Measurements from ENCODE around the gene CUBN. TPM values are rescaled to one million over a fixed set of nuclear protein-coding genes. Genes with fewer than 3 reads are reported as not detected.

Gene CUBN
- total RNA-seq, 1 donor from 2014 or later = 0.30 TPM

DNA sequence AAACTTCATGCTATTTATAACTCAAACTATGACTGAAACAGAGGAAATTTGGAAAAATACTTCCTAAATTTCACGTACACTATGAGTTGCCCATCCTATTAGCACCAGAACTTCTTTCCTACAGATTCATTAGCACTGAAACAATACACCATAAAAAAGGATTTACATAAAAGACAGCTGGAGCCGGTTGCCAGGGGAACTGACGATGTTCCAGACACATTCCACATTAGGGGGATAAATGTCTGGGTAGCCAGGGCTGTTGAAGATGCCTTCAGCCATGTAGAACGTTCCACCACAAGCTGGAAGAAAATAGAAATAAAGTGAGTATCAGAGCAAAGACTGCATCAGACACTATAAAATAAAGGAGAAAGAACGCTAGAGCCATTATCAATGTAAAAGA is 182.5 kb downstream of the CUBN start:
- no peak for DNase-seq (ENCODE audit: low spot score)
- no peak overlapping the region for H3K4me3 Mint-ChIP-seq (ENCODE audit: low read depth)
- no peaks in the 10 kb centered on the region for H3K9me3 Mint-ChIP-seq
- no peak overlapping the region for H3K27ac Mint-ChIP-seq
- no peaks in the 10 kb centered on the region for H3K36me3 Mint-ChIP-seq (ENCODE audit: low read depth)
- intact Hi-C loops (cut with micrococcal nuclease) = no loop called here
- peaks cover 4% of the 10 kb centered on the region for H3K4me1 Mint-ChIP-seq (ENCODE audit: low read depth)
- H3K27me3 Mint-ChIP-seq (ENCODE audit: low read depth) = peaks cover 25% of the 10 kb centered on the region

GRCh38 chr10:16945593-16945992 is 184.0 kb downstream of the CUBN start:
- no peaks in the 10 kb centered on the region for H3K9me3 Mint-ChIP-seq
- intact Hi-C loops (cut with micrococcal nuclease) = no loop called here
- peaks cover 27% of the 10 kb centered on the region for H3K27me3 Mint-ChIP-seq (ENCODE audit: low read depth)
- no peaks in the 10 kb centered on the region for H3K36me3 Mint-ChIP-seq (ENCODE audit: low read depth)
- no peak overlapping the region for H3K4me3 Mint-ChIP-seq (ENCODE audit: low read depth)
- DNase-seq (ENCODE audit: low spot score) = no peak
- H3K4me1 Mint-ChIP-seq (ENCODE audit: low read depth) = peaks cover 3% of the 10 kb centered on the region
- no peak overlapping the region for H3K27ac Mint-ChIP-seq

- peaks cover 3% of the 10 kb centered on the region for H3K4me1 Mint-ChIP-seq (ENCODE audit: low read depth)
- H3K9me3 Mint-ChIP-seq = no peaks in the 10 kb centered on the region
- H3K36me3 Mint-ChIP-seq (ENCODE audit: low read depth) = no peaks in the 10 kb centered on the region
- DNase-seq (ENCODE audit: low spot score) = no peak
- intact Hi-C loops (cut with micrococcal nuclease) = no loop called here
- H3K27ac Mint-ChIP-seq = no peak overlapping the region
- no peak overlapping the region for H3K4me3 Mint-ChIP-seq (ENCODE audit: low read depth)
- H3K27me3 Mint-ChIP-seq (ENCODE audit: low read depth) = peaks cover 31% of the 10 kb centered on the region
Measured at GRCh38 chr10:16944986-16945385, 184.6 kb downstream of the CUBN start.

GRCh38 chr10:16944402-16944801 is 185.2 kb downstream of the CUBN start:
- no peak for DNase-seq (ENCODE audit: low spot score)
- Mint-ChIP-seq H3K27me3 (ENCODE audit: low read depth) (peaks cover 28% of the 10 kb centered on the region), H3K4me3 (ENCODE audit: low read depth) (no peak overlapping the region), H3K36me3 (ENCODE audit: low read depth) (no peaks in the 10 kb centered on the region), H3K27ac (no peak overlapping the region), H3K9me3 (no peaks in the 10 kb centered on the region), H3K4me1 (ENCODE audit: low read depth) (peaks cover 3% of the 10 kb centered on the region)
- intact Hi-C loops (cut with micrococcal nuclease) = no loop called here

- Mint-ChIP-seq H3K36me3 (ENCODE audit: low read depth) (no peaks in the 10 kb centered on the region), H3K9me3 (no peaks in the 10 kb centered on the region), H3K4me3 (ENCODE audit: low read depth) (no peak overlapping the region), H3K27ac (no peak overlapping the region), H3K27me3 (ENCODE audit: low read depth) (peaks cover 27% of the 10 kb centered on the region), H3K4me1 (ENCODE audit: low read depth) (peaks cover 3% of the 10 kb centered on the region)
- DNase-seq (ENCODE audit: low spot score) = no peak
- intact Hi-C loops (cut with micrococcal nuclease) = no loop called here
Measured at GRCh38 chr10:16943295-16944285, 186.0 kb downstream of the CUBN start.

DNA sequence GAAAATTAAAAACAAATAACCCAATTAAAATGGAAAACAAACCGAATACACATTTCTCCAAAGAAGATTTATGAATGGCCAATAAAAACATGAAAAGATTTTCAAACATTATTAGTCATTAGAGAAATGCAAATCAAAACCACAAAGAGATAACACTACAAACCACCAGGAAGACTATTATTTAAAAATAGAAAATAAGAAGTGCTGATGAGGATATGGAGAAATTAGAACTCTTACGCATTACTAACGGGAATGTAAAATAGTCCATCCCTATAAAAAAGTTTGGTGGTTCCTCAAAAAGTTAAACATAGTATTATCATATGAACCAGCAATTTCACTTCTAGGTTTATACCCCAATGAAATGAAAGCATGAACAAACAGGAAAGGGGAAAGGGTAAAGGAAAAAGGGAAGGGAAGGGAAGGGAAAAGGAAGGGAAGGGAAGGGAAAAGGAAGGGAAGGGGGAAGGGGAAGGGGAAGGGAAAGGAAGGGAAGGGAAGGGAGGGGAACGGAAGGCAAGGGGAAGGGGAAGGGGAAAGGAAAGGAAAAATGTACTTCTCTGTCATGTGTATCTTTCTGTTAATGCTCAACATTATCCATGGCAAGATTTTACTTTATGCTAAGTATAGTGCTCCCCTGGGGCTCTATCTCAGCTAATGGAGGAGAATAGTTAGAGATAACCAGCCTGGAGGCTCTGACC is 187.1 kb downstream of the CUBN start:
- Mint-ChIP-seq H3K27me3 (ENCODE audit: low read depth) (peaks cover 26% of the 10 kb centered on the region), H3K36me3 (ENCODE audit: low read depth) (no peaks in the 10 kb centered on the region), H3K27ac (no peak overlapping the region), H3K4me1 (ENCODE audit: low read depth) (peaks cover 3% of the 10 kb centered on the region), H3K4me3 (ENCODE audit: low read depth) (no peak overlapping the region), H3K9me3 (no peaks in the 10 kb centered on the region)
- intact Hi-C loops (cut with micrococcal nuclease) = no loop called here
- DNase-seq (ENCODE audit: low spot score) = no peak

DNA sequence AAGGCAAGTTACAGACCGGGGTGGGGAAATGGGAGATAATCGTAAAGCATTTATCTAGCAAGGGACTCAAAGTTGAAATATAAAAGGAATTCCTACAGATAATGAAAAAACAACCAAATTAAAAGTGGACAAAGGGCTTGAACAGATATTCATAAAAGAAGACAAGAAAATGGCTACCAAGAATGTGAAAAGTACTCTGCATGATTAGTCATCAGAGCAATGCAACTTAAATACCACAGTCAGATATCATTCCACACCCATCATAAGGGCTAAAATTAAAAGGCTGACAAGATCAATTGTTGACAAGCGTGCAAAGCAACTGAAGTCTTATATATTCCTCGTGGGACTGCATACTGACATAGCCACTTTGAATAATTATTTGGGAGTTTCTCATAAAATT is 187.7 kb downstream of the CUBN start:
- peaks cover 3% of the 10 kb centered on the region for H3K4me1 Mint-ChIP-seq (ENCODE audit: low read depth)
- no peak overlapping the region for H3K27ac Mint-ChIP-seq
- no peak for DNase-seq (ENCODE audit: low spot score)
- no peak overlapping the region for H3K4me3 Mint-ChIP-seq (ENCODE audit: low read depth)
- no peaks in the 10 kb centered on the region for H3K9me3 Mint-ChIP-seq
- intact Hi-C loops (cut with micrococcal nuclease) = no loop called here
- no peaks in the 10 kb centered on the region for H3K36me3 Mint-ChIP-seq (ENCODE audit: low read depth)
- peaks cover 23% of the 10 kb centered on the region for H3K27me3 Mint-ChIP-seq (ENCODE audit: low read depth)

DNA sequence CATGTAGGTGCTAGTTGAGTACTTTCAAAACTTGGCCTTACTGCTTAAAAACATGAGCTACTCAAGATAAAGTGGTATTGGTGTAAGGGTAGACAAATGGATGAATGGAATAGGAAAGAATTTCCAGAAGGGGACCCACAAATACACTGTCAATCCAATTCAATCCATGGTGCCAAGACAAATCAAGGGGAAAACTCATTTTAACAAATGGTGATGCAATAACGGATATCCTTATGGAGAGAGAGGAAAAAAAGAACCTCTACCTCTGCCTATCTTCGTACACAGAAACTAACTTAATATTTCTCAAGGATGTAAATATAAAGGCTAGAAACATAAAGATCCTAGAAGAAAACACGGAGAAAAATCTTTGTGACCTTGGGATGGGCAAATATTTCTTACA is 188.5 kb downstream of the CUBN start:
- Mint-ChIP-seq H3K9me3 (no peaks in the 10 kb centered on the region), H3K4me1 (ENCODE audit: low read depth) (peaks cover 3% of the 10 kb centered on the region), H3K27ac (no peak overlapping the region), H3K36me3 (ENCODE audit: low read depth) (no peaks in the 10 kb centered on the region), H3K4me3 (ENCODE audit: low read depth) (no peak overlapping the region), H3K27me3 (ENCODE audit: low read depth) (peaks cover 23% of the 10 kb centered on the region)
- no peak for DNase-seq (ENCODE audit: low spot score)
- intact Hi-C loops (cut with micrococcal nuclease) = no loop called here

DNA sequence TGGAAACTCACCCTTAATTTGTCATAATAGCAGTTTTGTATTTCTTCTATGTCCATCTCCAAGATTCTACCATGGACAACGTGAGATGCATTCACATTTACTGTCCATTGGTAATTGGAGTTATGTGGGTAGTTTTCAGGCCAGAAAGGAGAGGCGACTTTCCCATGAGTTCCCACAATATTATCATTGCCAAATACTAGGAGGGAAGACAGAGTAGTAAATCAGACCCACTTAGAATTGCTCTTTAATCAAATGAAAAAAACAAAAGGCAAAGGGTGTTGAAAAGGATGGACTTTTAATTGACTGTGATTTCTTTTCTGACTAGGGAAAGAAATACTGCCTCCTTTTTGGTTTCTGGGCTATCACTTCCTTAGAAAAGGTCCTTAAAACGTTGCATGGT is 190.7 kb downstream of the CUBN start:
- H3K4me1 Mint-ChIP-seq (ENCODE audit: low read depth) = no peaks in the 10 kb centered on the region
- no peak for DNase-seq (ENCODE audit: low spot score)
- no peak overlapping the region for H3K27ac Mint-ChIP-seq
- peaks cover 18% of the 10 kb centered on the region for H3K27me3 Mint-ChIP-seq (ENCODE audit: low read depth)
- H3K36me3 Mint-ChIP-seq (ENCODE audit: low read depth) = no peaks in the 10 kb centered on the region
- no peak overlapping the region for H3K4me3 Mint-ChIP-seq (ENCODE audit: low read depth)
- H3K9me3 Mint-ChIP-seq = no peaks in the 10 kb centered on the region
- intact Hi-C loops (cut with micrococcal nuclease) = no loop called here

DNA sequence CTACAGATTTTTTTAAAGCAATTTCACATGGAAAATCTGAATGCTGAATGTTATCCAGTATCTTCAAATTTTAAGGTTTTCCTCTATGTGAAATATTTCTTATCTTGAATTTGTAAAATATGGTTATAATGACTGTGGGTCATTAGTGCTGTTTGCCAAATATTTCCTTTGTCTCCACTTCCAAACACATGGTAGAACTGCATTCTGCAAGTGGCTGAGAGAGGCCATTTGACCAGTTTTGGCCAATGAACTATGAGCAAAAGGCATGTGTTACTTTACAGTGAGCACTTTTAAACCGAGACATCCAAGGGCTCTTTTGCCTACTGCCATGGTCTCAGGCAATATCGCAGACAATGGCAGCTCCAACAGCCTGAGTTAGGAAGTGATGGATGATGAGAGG is 195.2 kb downstream of the CUBN start:
- no peaks in the 10 kb centered on the region for H3K36me3 Mint-ChIP-seq (ENCODE audit: low read depth)
- no peaks in the 10 kb centered on the region for H3K4me1 Mint-ChIP-seq (ENCODE audit: low read depth)
- no peak overlapping the region for H3K4me3 Mint-ChIP-seq (ENCODE audit: low read depth)
- intact Hi-C loops (cut with micrococcal nuclease) = no loop called here
- no peak overlapping the region for H3K27ac Mint-ChIP-seq
- peaks cover 8% of the 10 kb centered on the region for H3K27me3 Mint-ChIP-seq (ENCODE audit: low read depth)
- no peaks in the 10 kb centered on the region for H3K9me3 Mint-ChIP-seq
- DNase-seq (ENCODE audit: low spot score) = no peak

- no peak overlapping the region for H3K27ac Mint-ChIP-seq
- DNase-seq (ENCODE audit: low spot score) = no peak
- peaks cover 7% of the 10 kb centered on the region for H3K27me3 Mint-ChIP-seq (ENCODE audit: low read depth)
- intact Hi-C loops (cut with micrococcal nuclease) = no loop called here
- no peak overlapping the region for H3K4me3 Mint-ChIP-seq (ENCODE audit: low read depth)
- H3K9me3 Mint-ChIP-seq = no peaks in the 10 kb centered on the region
- H3K4me1 Mint-ChIP-seq (ENCODE audit: low read depth) = no peaks in the 10 kb centered on the region
- no peaks in the 10 kb centered on the region for H3K36me3 Mint-ChIP-seq (ENCODE audit: low read depth)
Measured at GRCh38 chr10:16933783-16934182, 195.8 kb downstream of the CUBN start.

- intact Hi-C loops (cut with micrococcal nuclease) = no loop called here
- no peak for DNase-seq (ENCODE audit: low spot score)
- peaks cover 7% of the 10 kb centered on the region for H3K27me3 Mint-ChIP-seq (ENCODE audit: low read depth)
- H3K36me3 Mint-ChIP-seq (ENCODE audit: low read depth) = no peaks in the 10 kb centered on the region
- H3K4me3 Mint-ChIP-seq (ENCODE audit: low read depth) = no peak overlapping the region
- no peak overlapping the region for H3K27ac Mint-ChIP-seq
- no peaks in the 10 kb centered on the region for H3K4me1 Mint-ChIP-seq (ENCODE audit: low read depth)
- no peaks in the 10 kb centered on the region for H3K9me3 Mint-ChIP-seq
Measured at GRCh38 chr10:16931930-16932329, 197.7 kb downstream of the CUBN start.

GRCh38 chr10:16930540-16930939 is 199.1 kb downstream of the CUBN start:
- Mint-ChIP-seq H3K27me3 (ENCODE audit: low read depth) (peaks cover 12% of the 10 kb centered on the region), H3K4me1 (ENCODE audit: low read depth) (no peaks in the 10 kb centered on the region)
- intact Hi-C loops (cut with micrococcal nuclease) = no loop called here

More at GRCh38 chr10:16930540-16930939, 199.1 kb downstream of the CUBN start:
- no peaks in the 10 kb centered on the region for H3K36me3 Mint-ChIP-seq (ENCODE audit: low read depth)
- no peak for DNase-seq (ENCODE audit: low spot score)
- no peaks in the 10 kb centered on the region for H3K9me3 Mint-ChIP-seq
- no peak overlapping the region for H3K4me3 Mint-ChIP-seq (ENCODE audit: low read depth)
- no peak overlapping the region for H3K27ac Mint-ChIP-seq

Measured in activated T-helper 2 cell treated with anti-CD3 and anti-CD28 coated beads, Interferon-gamma antibody, Interleukin-2, Interleukin-4, amounts not matched to agents 10 μg/mL and 5 μg/mL and 100 μg/mL, durations not matched to agents 14 hours and 24 hours and 36 hours (primary cell).